Liver (tissue), 3 donors: ENCODE measurements around the gene COL7A1.

ENCODE experiments used
- CTCF ChIP-seq: fragments of 150-350 bp; IDR thresholded peaks from 2 replicates; pipeline ENCODE4 v1.5.1; 2017; ENCODE audit warnings: improper control_type of control experiment, low read depth, low read length; ENCODE audit not compliant: missing input control
- FOXA1 ChIP-seq: IDR thresholded peaks from 2 replicates; pipeline ENCODE4 v1.6.1; 2016; ENCODE audit warnings: antibody characterized with exemption
- HNF4G ChIP-seq: IDR thresholded peaks from 2 replicates; pipeline ENCODE4 v1.6.1; 2016; ENCODE audit warnings: antibody characterized with exemption
- JUND ChIP-seq, 2 donors: IDR thresholded peaks; 2 replicates each; pipeline ENCODE4 v1.6.1; 2016; ENCODE audit warnings: antibody characterized with exemption in 2 of 2
- donor health status: healthy.
- donor health status: healthy.

DNA sequence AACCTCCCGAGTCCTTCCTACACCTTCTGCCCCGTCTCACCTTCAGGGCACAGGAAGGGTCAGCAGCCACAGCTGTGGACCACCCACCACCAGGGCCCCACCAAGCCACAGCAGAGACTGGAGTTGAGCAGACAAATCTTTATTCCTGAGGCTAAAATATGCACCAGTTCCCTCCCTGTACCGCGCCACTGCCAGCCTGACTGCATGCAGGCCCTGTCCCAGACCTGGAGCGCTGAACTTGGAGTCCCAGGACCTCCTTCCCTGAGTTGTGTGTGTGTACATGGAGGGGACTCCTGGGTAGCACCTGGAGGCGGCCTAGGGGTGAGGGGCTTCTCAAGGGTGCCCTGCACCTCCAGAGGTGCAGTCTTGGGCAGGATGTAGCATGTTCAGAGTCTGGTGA is 30.5 kb upstream of the COL7A1 start:
- no peak for TF ChIP-seq CTCF
- TF ChIP-seq FOXA1: no peak
- no peak for TF ChIP-seq HNF4G
- TF ChIP-seq JUND (IDR thresholded peaks at IDR 0.05): no peak
